HG02852 (cell line): Measurements from ENCODE around the gene ABLIM1.

Source experiments
- ATAC-seq: cut with Tn5 transposase; IDR thresholded peaks from one replicate; pipeline ENCODE4 v1.9.1; 2021; ENCODE audit warnings: mild to moderate bottlenecking, moderate library complexity; ENCODE audit not compliant: unreplicated experiment

The ABLIM1 gene

GRCh38 chr10:114430688-114431413, 227.2 kb downstream of the ABLIM1 start:
- ATAC-seq, result no peak

DNA sequence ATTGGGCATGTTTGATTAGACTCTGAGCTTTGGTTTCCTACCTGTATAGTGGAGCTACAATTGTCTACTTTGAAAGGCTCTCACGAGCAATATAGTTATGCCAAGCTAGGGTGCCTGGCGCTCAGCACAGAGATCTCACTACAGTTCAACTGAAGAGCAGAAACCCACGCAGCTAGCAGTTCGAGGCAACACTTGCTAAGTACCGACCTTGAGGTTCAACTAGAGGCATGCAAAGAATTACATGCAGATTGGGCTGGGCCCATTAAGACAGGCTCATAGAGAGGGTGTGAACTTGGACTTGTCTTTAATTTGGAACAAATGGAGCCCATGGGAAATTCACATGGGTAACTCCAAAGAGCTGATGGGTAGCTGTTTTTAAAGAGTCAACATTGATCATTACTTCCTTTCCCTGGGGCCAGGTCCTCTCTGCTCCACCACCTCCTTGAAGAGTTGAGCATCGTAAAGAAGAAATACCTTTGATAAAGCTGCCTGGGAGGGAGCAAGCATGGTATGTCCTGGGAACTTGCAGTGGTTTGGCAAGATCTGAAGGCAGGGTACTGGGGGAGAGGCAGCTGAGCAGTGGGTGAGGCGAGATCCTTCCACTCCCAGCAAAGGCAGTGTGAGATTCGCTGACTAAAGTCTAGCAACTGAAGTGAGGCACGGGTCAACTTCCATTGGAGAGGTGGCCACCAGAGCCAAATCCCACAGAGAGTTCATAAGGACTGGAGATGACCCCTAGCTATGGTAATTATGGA, 228.3 kb downstream of the ABLIM1 start:
- ATAC-seq, result no peak

- ATAC-seq, result no peak
Observed at GRCh38 chr10:114427124-114427852, 230.8 kb downstream of the ABLIM1 start.

- no peak for ATAC-seq
Observed at GRCh38 chr10:114426476-114426875, 231.6 kb downstream of the ABLIM1 start.

GRCh38 chr10:114420811-114421485, 237.1 kb downstream of the ABLIM1 start:
- no peak for ATAC-seq

DNA sequence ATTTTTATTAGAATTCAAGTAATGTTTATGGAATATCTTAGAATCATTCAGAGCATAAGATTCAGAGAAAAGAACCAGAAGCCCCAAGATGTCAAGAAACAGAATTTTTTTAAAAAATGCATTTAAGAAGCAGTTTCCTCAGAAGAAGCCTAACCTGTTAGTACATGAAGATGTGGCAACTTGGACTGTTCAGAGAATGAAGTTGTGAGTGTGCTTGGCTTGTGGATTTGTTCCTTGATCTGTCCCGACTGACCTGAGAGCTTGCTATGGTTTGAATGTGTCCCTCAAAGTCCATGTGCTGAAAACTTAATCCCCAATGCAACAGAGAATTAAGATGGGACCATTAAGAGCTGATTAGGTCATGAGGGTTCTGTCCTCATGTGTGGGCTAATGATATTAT, 240.0 kb downstream of the ABLIM1 start:
- ATAC-seq, result no peak

- no peak for ATAC-seq
Observed at GRCh38 chr10:114412907-114413797, 244.9 kb downstream of the ABLIM1 start.

GRCh38 chr10:114408968-114409444, 249.1 kb downstream of the ABLIM1 start:
- no peak for ATAC-seq

- ATAC-seq, result no peak
Observed at GRCh38 chr10:114408112-114408967, 249.7 kb downstream of the ABLIM1 start.

- ATAC-seq, result no peak
Observed at GRCh38 chr10:114406455-114406854, 251.6 kb downstream of the ABLIM1 start.

DNA sequence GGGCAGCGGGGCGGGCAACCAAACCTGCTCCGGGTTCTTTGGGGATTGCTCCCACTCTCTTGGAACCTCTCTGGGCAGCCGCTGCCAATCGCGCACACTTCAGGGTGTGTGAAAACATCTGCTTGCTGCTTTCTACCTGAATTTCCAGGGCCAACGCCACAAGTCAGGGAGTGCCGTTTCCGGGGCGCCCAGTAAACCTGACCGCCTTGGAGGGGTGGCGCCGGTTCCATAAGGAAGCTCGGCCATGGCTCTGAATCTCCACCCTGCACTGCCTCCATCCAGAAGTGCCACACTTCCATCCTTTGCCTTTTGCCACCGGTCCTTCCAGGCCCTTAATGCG, 253.1 kb downstream of the ABLIM1 start:
- no peak for ATAC-seq

- peak; percentile 50 for ATAC-seq
Observed at GRCh38 chr10:114404171-114405010, 253.7 kb downstream of the ABLIM1 start, which contains the start of gene AFAP1L2. Gene AFAP1L2, minus strand, starts transcription at chr10:114404502. Its CDS starts 47 bp downstream, at chr10:114404455.

- ATAC-seq, result no peak
Observed at GRCh38 chr10:114403541-114404161, 254.4 kb downstream of the ABLIM1 start.

DNA sequence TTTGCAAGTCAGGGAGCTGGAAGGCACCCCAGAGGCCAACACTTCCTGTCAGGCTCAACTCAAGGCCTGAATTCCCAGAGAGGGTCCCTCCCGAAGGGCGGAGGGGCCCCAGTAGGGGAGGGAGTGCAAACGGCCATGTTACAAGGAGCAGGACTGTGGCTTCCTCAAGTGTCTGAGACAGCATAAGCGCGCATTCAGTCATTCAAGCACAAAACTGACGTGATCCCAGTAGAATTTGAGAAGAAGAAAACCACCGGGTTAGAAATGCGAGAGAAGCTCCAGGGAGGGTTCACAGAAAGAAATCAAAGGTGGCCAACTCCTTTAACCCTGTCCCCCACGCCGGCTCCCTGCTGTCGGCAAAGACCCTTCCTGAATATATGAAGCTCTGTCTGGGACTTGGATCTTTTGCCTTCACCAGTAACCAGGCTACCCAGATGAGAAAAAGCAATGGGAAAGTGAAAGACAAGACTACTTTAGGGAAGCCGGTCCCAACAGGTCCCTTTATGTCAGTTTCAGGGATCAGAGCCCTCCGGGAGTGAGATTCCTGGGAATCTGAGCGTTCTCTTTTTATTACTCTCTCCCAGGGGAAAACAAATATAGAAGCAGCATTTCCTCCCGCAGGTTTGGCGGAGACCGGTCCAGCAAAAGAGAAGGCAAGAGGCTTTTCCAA, 255.1 kb downstream of the ABLIM1 start:
- no peak for ATAC-seq

- ATAC-seq, result no peak
Observed at GRCh38 chr10:114402233-114402632, 255.8 kb downstream of the ABLIM1 start.

DNA sequence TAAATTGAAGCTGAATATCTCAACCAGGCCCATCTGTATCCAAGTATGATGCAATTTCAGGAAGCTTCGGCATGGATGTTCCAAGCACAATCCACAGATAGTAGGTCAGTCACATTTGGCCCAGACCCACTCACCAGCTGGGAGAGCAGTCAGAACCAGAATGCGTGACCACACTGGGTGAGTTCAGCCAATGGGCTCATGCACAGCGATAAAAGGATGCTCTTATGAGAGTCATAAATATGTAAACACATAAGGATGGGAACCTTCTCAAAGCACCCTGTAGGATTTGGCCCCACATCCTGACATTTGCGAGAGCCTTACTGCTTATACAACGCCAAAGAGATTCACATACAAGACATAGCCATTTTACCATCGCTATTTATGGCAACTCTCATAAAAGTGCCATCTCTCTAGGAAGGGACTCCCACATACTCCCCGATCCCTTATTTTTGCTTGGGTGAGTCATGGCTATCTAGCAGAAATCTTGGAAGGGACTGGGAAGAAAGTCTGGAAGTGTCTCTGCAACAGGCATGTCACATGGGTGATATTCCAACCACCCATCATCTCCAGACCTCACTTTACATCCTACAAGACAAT, 256.8 kb downstream of the ABLIM1 start:
- no peak for ATAC-seq

- no peak for ATAC-seq
Observed at GRCh38 chr10:114400091-114400490, 258.0 kb downstream of the ABLIM1 start.
